ENCODE measurements around the gene CAPN5.

Gene CAPN5

GRCh38 chr11:77154381-77155081 is 87.8 kb downstream of the CAPN5 start:
- Histone ChIP-seq H3K23ac (ENCODE audit: low read depth, low read length, poor library complexity) (no peak overlapping the region), H3K14ac (ENCODE audit: low read length) (no peak overlapping the region), H2BK5ac (ENCODE audit: low read length) (no peak overlapping the region), H3K27me3 (ENCODE audit: control insufficient read depth in 3 of 3, insufficient read depth in 3 of 3, low read depth in 1 of 3, low read length in 3 of 3) (peaks cover 0 to 19% (median 0%) of the 10 kb centered on the region in 3 experiments), H3K9me3 (replicated peaks in 1 of 2; ENCODE audit: control insufficient read depth in 2 of 2, insufficient read depth in 1 of 2, low read depth in 1 of 2, low read length in 2 of 2) (no peaks in the 10 kb centered on the region), H3K36me3 (replicated peaks in 1 of 2; ENCODE audit: control insufficient read depth in 2 of 2, insufficient read depth in 2 of 2, low read length in 2 of 2) (peaks cover 0 to 1% of the 10 kb centered on the region in 2 donors), H3K27ac (replicated peaks; ENCODE audit: low read length) (no peak overlapping the region), H2BK12ac (ENCODE audit: low read length) (peak overlapping the region; percentile 7), H2BK120ac (ENCODE audit: low read depth, low read length) (no peak overlapping the region), H4K91ac (ENCODE audit: low read depth, low read length, poor library complexity) (no peak overlapping the region), H3K4me1 (ENCODE audit: control insufficient read depth in 2 of 2, insufficient read depth in 1 of 2, low read depth in 1 of 2, low read length in 2 of 2) (peaks cover 0 to 2% of the 10 kb centered on the region in 2 donors), H3K4me3 (ENCODE audit: low read length in 2 of 2) (no peak overlapping the region), H3K4me2 (ENCODE audit: insufficient read depth, low read length, poor library complexity, severe bottlenecking) (no peak overlapping the region), H3K18ac (ENCODE audit: low read length) (no peak overlapping the region), H3K79me1 (ENCODE audit: low read depth, low read length) (no peaks in the 10 kb centered on the region), H2AFZ (ENCODE audit: low read length) (no peak overlapping the region), H2AK5ac (ENCODE audit: low read depth, low read length) (no peak overlapping the region), H4K8ac (ENCODE audit: low read depth, low read length) (no peak overlapping the region), H3K4ac (ENCODE audit: low read length) (no peak overlapping the region), H3K9ac (ENCODE audit: low read depth, low read length, poor library complexity) (peak overlapping the region; percentile 9), H2BK15ac (ENCODE audit: low read length) (no peak overlapping the region)
- no peak for DNase-seq (ENCODE audit: low spot score)
- WGBS, 2 donors (ENCODE audit: extremely low coverage in 2 of 2, insufficient read length in 2 of 2, insufficient replicate concordance in 1 of 2): no CpG with 5 or more reads among the region's 10 CpGs

- Histone ChIP-seq H3K23ac (ENCODE audit: low read depth, low read length, poor library complexity) (no peak overlapping the region), H3K9ac (ENCODE audit: low read depth, low read length, poor library complexity) (no peak overlapping the region), H2BK120ac (ENCODE audit: low read depth, low read length) (no peak overlapping the region), H3K4me2 (ENCODE audit: insufficient read depth, low read length, poor library complexity, severe bottlenecking) (no peak overlapping the region), H3K27me3 (ENCODE audit: control insufficient read depth in 3 of 3, insufficient read depth in 3 of 3, low read depth in 1 of 3, low read length in 3 of 3) (peaks cover 0 to 18% (median 0%) of the 10 kb centered on the region in 3 experiments), H3K14ac (ENCODE audit: low read length) (no peak overlapping the region), H2BK15ac (ENCODE audit: low read length) (no peak overlapping the region), H4K8ac (ENCODE audit: low read depth, low read length) (no peak overlapping the region), H4K91ac (ENCODE audit: low read depth, low read length, poor library complexity) (no peak overlapping the region), H3K4me1 (ENCODE audit: control insufficient read depth in 2 of 2, insufficient read depth in 1 of 2, low read depth in 1 of 2, low read length in 2 of 2) (peaks cover 0 to 2% of the 10 kb centered on the region in 2 donors), H3K4ac (ENCODE audit: low read length) (no peak overlapping the region), H2BK12ac (ENCODE audit: low read length) (no peak overlapping the region), H3K18ac (ENCODE audit: low read length) (no peak overlapping the region), H3K9me3 (replicated peaks in 1 of 2; ENCODE audit: control insufficient read depth in 2 of 2, insufficient read depth in 1 of 2, low read depth in 1 of 2, low read length in 2 of 2) (no peaks in the 10 kb centered on the region), H2AK5ac (ENCODE audit: low read depth, low read length) (no peak overlapping the region), H3K4me3 (ENCODE audit: low read length in 2 of 2) (no peak overlapping the region), H3K27ac (replicated peaks; ENCODE audit: low read length) (no peak overlapping the region), H2AFZ (ENCODE audit: low read length) (no peak overlapping the region), H3K79me1 (ENCODE audit: low read depth, low read length) (no peaks in the 10 kb centered on the region), H2BK5ac (ENCODE audit: low read length) (no peak overlapping the region), H3K36me3 (replicated peaks in 1 of 2; ENCODE audit: control insufficient read depth in 2 of 2, insufficient read depth in 2 of 2, low read length in 2 of 2) (peaks cover 0 to 1% of the 10 kb centered on the region in 2 donors)
- DNase-seq (ENCODE audit: low spot score): no peak
- WGBS, 2 donors (ENCODE audit: extremely low coverage in 2 of 2, insufficient read length in 2 of 2, insufficient replicate concordance in 1 of 2): no CpG with 5 or more reads among the region's 4 CpGs
Measured at GRCh38 chr11:77155082-77155475, 88.3 kb downstream of the CAPN5 start.

GRCh38 chr11:77155556-77156130 is 88.9 kb downstream of the CAPN5 start:
- Histone ChIP-seq H2BK120ac (ENCODE audit: low read depth, low read length) (no peak overlapping the region), H3K23ac (ENCODE audit: low read depth, low read length, poor library complexity) (no peak overlapping the region), H3K4me1 (ENCODE audit: control insufficient read depth in 2 of 2, insufficient read depth in 1 of 2, low read depth in 1 of 2, low read length in 2 of 2) (peaks cover 0 to 2% of the 10 kb centered on the region in 2 donors), H3K18ac (ENCODE audit: low read length) (no peak overlapping the region), H2AFZ (ENCODE audit: low read length) (no peak overlapping the region), H3K36me3 (replicated peaks in 1 of 2; ENCODE audit: control insufficient read depth in 2 of 2, insufficient read depth in 2 of 2, low read length in 2 of 2) (peaks cover 0 to 1% of the 10 kb centered on the region in 2 donors), H3K9ac (ENCODE audit: low read depth, low read length, poor library complexity) (no peak overlapping the region), H4K8ac (ENCODE audit: low read depth, low read length) (no peak overlapping the region), H3K4me2 (ENCODE audit: insufficient read depth, low read length, poor library complexity, severe bottlenecking) (no peak overlapping the region), H3K27me3 (ENCODE audit: control insufficient read depth in 3 of 3, insufficient read depth in 3 of 3, low read depth in 1 of 3, low read length in 3 of 3) (peaks cover 0 to 23% (median 0%) of the 10 kb centered on the region in 3 experiments), H2BK12ac (ENCODE audit: low read length) (no peak overlapping the region), H3K9me3 (replicated peaks in 1 of 2; ENCODE audit: control insufficient read depth in 2 of 2, insufficient read depth in 1 of 2, low read depth in 1 of 2, low read length in 2 of 2) (no peaks in the 10 kb centered on the region), H4K91ac (ENCODE audit: low read depth, low read length, poor library complexity) (no peak overlapping the region), H2AK5ac (ENCODE audit: low read depth, low read length) (no peak overlapping the region), H2BK15ac (ENCODE audit: low read length) (no peak overlapping the region), H3K4ac (ENCODE audit: low read length) (no peak overlapping the region), H3K14ac (ENCODE audit: low read length) (no peak overlapping the region), H3K27ac (replicated peaks; ENCODE audit: low read length) (no peak overlapping the region), H3K4me3 (ENCODE audit: low read length in 2 of 2) (no peak overlapping the region), H3K79me1 (ENCODE audit: low read depth, low read length) (no peaks in the 10 kb centered on the region), H2BK5ac (ENCODE audit: low read length) (peak overlapping the region; percentile 19)
- no peak for DNase-seq (ENCODE audit: low spot score)
- WGBS, 2 donors (ENCODE audit: extremely low coverage in 2 of 2, insufficient read length in 2 of 2, insufficient replicate concordance in 1 of 2): no CpG with 5 or more reads among the region's 13 CpGs

GRCh38 chr11:77156396-77157195 is 89.8 kb downstream of the CAPN5 start:
- Histone ChIP-seq H3K14ac (ENCODE audit: low read length) (no peak overlapping the region), H3K4me2 (ENCODE audit: insufficient read depth, low read length, poor library complexity, severe bottlenecking) (no peak overlapping the region), H3K27me3 (ENCODE audit: control insufficient read depth in 3 of 3, insufficient read depth in 3 of 3, low read depth in 1 of 3, low read length in 3 of 3) (peaks cover 0 to 26% (median 0%) of the 10 kb centered on the region in 3 experiments), H3K9ac (ENCODE audit: low read depth, low read length, poor library complexity) (peak overlapping the region; percentile 3), H2AK5ac (ENCODE audit: low read depth, low read length) (peak overlapping the region; percentile 26), H3K4me1 (ENCODE audit: control insufficient read depth in 2 of 2, insufficient read depth in 1 of 2, low read depth in 1 of 2, low read length in 2 of 2) (peaks cover 0 to 2% of the 10 kb centered on the region in 2 donors), H3K4ac (ENCODE audit: low read length) (no peak overlapping the region), H4K8ac (ENCODE audit: low read depth, low read length) (no peak overlapping the region), H3K79me1 (ENCODE audit: low read depth, low read length) (no peaks in the 10 kb centered on the region), H2BK12ac (ENCODE audit: low read length) (no peak overlapping the region), H3K18ac (ENCODE audit: low read length) (peak overlapping the region; percentile 55), H2BK15ac (ENCODE audit: low read length) (peak overlapping the region; percentile 39), H3K4me3 (ENCODE audit: low read length in 2 of 2) (no peak overlapping the region), H2BK5ac (ENCODE audit: low read length) (no peak overlapping the region), H3K27ac (replicated peaks; ENCODE audit: low read length) (no peak overlapping the region), H3K23ac (ENCODE audit: low read depth, low read length, poor library complexity) (peak overlapping the region; percentile 13), H2AFZ (ENCODE audit: low read length) (no peak overlapping the region), H4K91ac (ENCODE audit: low read depth, low read length, poor library complexity) (no peak overlapping the region), H3K36me3 (replicated peaks in 1 of 2; ENCODE audit: control insufficient read depth in 2 of 2, insufficient read depth in 2 of 2, low read length in 2 of 2) (peaks cover 0 to 1% of the 10 kb centered on the region in 2 donors), H2BK120ac (ENCODE audit: low read depth, low read length) (peak overlapping the region; percentile 20), H3K9me3 (replicated peaks in 1 of 2; ENCODE audit: control insufficient read depth in 2 of 2, insufficient read depth in 1 of 2, low read depth in 1 of 2, low read length in 2 of 2) (no peaks in the 10 kb centered on the region)
- no CpG with 5 or more reads among the region's 26 CpGs for WGBS, 2 donors (ENCODE audit: extremely low coverage in 2 of 2, insufficient read length in 2 of 2, insufficient replicate concordance in 1 of 2)
- DNase-seq (ENCODE audit: low spot score): no peak

Measured in neuronal stem cell (in vitro differentiated cells).